ENCODE results near the gene ZNRF2.
"Not testable (repeated sequence)": the region's sequence is repeated elsewhere in the genome, so short reads cannot be mapped to it uniquely, and the experiment has no call there.

Gene ZNRF2

GRCh38 chr7:30290317-30290716 is 5.9 kb downstream of the ZNRF2 start:
- H3K4me2 ChIP-seq (ENCODE audit: low read depth, low read length, poor library complexity, severe bottlenecking); H3K27me3 ChIP-seq (ENCODE audit: low read length); H3K9ac ChIP-seq (ENCODE audit: low read length); H3K9me2 ChIP-seq (replicated peaks; ENCODE audit: insufficient read depth, low read length); H2AFZ ChIP-seq (ENCODE audit: low read depth, low read length, severe bottlenecking); H3K27ac ChIP-seq (ENCODE audit: low read depth, low read length); H3K4me3 ChIP-seq (ENCODE audit: insufficient read depth, low read length, poor library complexity, severe bottlenecking); H3K36me3 ChIP-seq (ENCODE audit: low read length); H3K9me3 ChIP-seq (ENCODE audit: insufficient read depth, low read length); H3F3A ChIP-seq (ENCODE audit: insufficient read depth): not testable (repeated sequence)
- Histone ChIP-seq H3K79me2 (ENCODE audit: insufficient read depth, low read length) (peaks cover 96% of the 10 kb centered on the region), H4K20me1 (ENCODE audit: low read depth, low read length) (peaks cover 60% of the 10 kb centered on the region)

- not testable (repeated sequence) for H3K36me3 ChIP-seq (ENCODE audit: low read length); H3K9ac ChIP-seq (ENCODE audit: low read length); H2AFZ ChIP-seq (ENCODE audit: low read depth, low read length, severe bottlenecking); H3K4me2 ChIP-seq (ENCODE audit: low read depth, low read length, poor library complexity, severe bottlenecking); H3K27ac ChIP-seq (ENCODE audit: low read depth, low read length); H3K27me3 ChIP-seq (ENCODE audit: low read length); H3K4me3 ChIP-seq (ENCODE audit: insufficient read depth, low read length, poor library complexity, severe bottlenecking); H3K9me3 ChIP-seq (ENCODE audit: insufficient read depth, low read length); H3K9me2 ChIP-seq (replicated peaks; ENCODE audit: insufficient read depth, low read length); H3F3A ChIP-seq (ENCODE audit: insufficient read depth)
- Histone ChIP-seq H3K79me2 (ENCODE audit: insufficient read depth, low read length) (peaks cover 97% of the 10 kb centered on the region), H4K20me1 (ENCODE audit: low read depth, low read length) (peaks cover 57% of the 10 kb centered on the region)
These were observed 8.1 kb downstream of the ZNRF2 start for GRCh38 chr7:30292416-30293038.

- Histone ChIP-seq H3K79me2 (ENCODE audit: insufficient read depth, low read length) (peaks cover 99% of the 10 kb centered on the region), H4K20me1 (ENCODE audit: low read depth, low read length) (peaks cover 35% of the 10 kb centered on the region; the same call in 1 of the 2 replicates)
- H3K9me2 ChIP-seq (replicated peaks; ENCODE audit: insufficient read depth, low read length); H3K9me3 ChIP-seq (ENCODE audit: insufficient read depth, low read length); H3K4me2 ChIP-seq (ENCODE audit: low read depth, low read length, poor library complexity, severe bottlenecking); H3K9ac ChIP-seq (ENCODE audit: low read length); H3F3A ChIP-seq (ENCODE audit: insufficient read depth); H3K36me3 ChIP-seq (ENCODE audit: low read length); H3K27me3 ChIP-seq (ENCODE audit: low read length); H3K4me3 ChIP-seq (ENCODE audit: insufficient read depth, low read length, poor library complexity, severe bottlenecking); H2AFZ ChIP-seq (ENCODE audit: low read depth, low read length, severe bottlenecking); H3K27ac ChIP-seq (ENCODE audit: low read depth, low read length): not testable (repeated sequence)
These were observed 11.9 kb downstream of the ZNRF2 start for GRCh38 chr7:30296304-30296703.

GRCh38 chr7:30297499-30297898 is 13.1 kb downstream of the ZNRF2 start:
- H3K9ac ChIP-seq (ENCODE audit: low read length); H3K27me3 ChIP-seq (ENCODE audit: low read length); H3F3A ChIP-seq (ENCODE audit: insufficient read depth); H3K4me2 ChIP-seq (ENCODE audit: low read depth, low read length, poor library complexity, severe bottlenecking); H3K9me2 ChIP-seq (replicated peaks; ENCODE audit: insufficient read depth, low read length); H3K36me3 ChIP-seq (ENCODE audit: low read length); H3K9me3 ChIP-seq (ENCODE audit: insufficient read depth, low read length); H3K4me3 ChIP-seq (ENCODE audit: insufficient read depth, low read length, poor library complexity, severe bottlenecking); H2AFZ ChIP-seq (ENCODE audit: low read depth, low read length, severe bottlenecking); H3K27ac ChIP-seq (ENCODE audit: low read depth, low read length): not testable (repeated sequence)
- H4K20me1 ChIP-seq (ENCODE audit: low read depth, low read length) = peaks cover 39% of the 10 kb centered on the region
- H3K79me2 ChIP-seq (ENCODE audit: insufficient read depth, low read length) = peaks cover 99% of the 10 kb centered on the region

GRCh38 chr7:30298409-30298808 is 14.0 kb downstream of the ZNRF2 start:
- H2AFZ ChIP-seq (ENCODE audit: low read depth, low read length, severe bottlenecking); H3K9ac ChIP-seq (ENCODE audit: low read length); H3K27me3 ChIP-seq (ENCODE audit: low read length); H3K36me3 ChIP-seq (ENCODE audit: low read length); H3F3A ChIP-seq (ENCODE audit: insufficient read depth); H3K27ac ChIP-seq (ENCODE audit: low read depth, low read length); H3K9me3 ChIP-seq (ENCODE audit: insufficient read depth, low read length); H3K9me2 ChIP-seq (replicated peaks; ENCODE audit: insufficient read depth, low read length); H3K4me2 ChIP-seq (ENCODE audit: low read depth, low read length, poor library complexity, severe bottlenecking); H3K4me3 ChIP-seq (ENCODE audit: insufficient read depth, low read length, poor library complexity, severe bottlenecking): not testable (repeated sequence)
- Histone ChIP-seq H3K79me2 (ENCODE audit: insufficient read depth, low read length) (peaks cover 99% of the 10 kb centered on the region), H4K20me1 (ENCODE audit: low read depth, low read length) (peaks cover 46% of the 10 kb centered on the region)

- Histone ChIP-seq H3K4me2 (ENCODE audit: low read depth, low read length, poor library complexity, severe bottlenecking) (no peak overlapping the region), H3K9ac (ENCODE audit: low read length) (no peak overlapping the region), H3K4me3 (ENCODE audit: insufficient read depth, low read length, poor library complexity, severe bottlenecking) (no peak overlapping the region), H3K27ac (ENCODE audit: low read depth, low read length) (no peak overlapping the region), H3K79me2 (ENCODE audit: insufficient read depth, low read length) (peaks cover 98% of the 10 kb centered on the region), H3K9me3 (ENCODE audit: insufficient read depth, low read length) (no peaks in the 10 kb centered on the region), H3F3A (ENCODE audit: insufficient read depth) (peaks cover 7% of the 10 kb centered on the region; the same call in 1 of the 2 replicates), H3K27me3 (ENCODE audit: low read length) (no peaks in the 10 kb centered on the region), H3K9me2 (replicated peaks; ENCODE audit: insufficient read depth, low read length) (no peaks in the 10 kb centered on the region), H4K20me1 (ENCODE audit: low read depth, low read length) (peaks cover 58% of the 10 kb centered on the region), H3K36me3 (ENCODE audit: low read length) (no peaks in the 10 kb centered on the region), H2AFZ (ENCODE audit: low read depth, low read length, severe bottlenecking) (no peak overlapping the region)
- no peak for TF ChIP-seq CTCF (IDR thresholded peaks at IDR 0.05; ENCODE audit: insufficient read depth, low read length, poor library complexity, severe bottlenecking)
- TF ChIP-seq EZH2phosphoT487 (conservative IDR thresholded peaks at IDR 0.05; ENCODE audit: low read length) = no peak
These were observed 17.4 kb downstream of the ZNRF2 start for GRCh38 chr7:30301751-30302150.

Measured in SU-DHL-6 (cell line).